CD14-positive monocyte (primary cell): ENCODE results near the gene THRAP3. TPM values are rescaled to one million over a fixed set of nuclear protein-coding genes. Genes with fewer than 3 reads are reported as not detected.

Source experiments
- DNase-seq, 3 donors: peaks; one replicate each; pipeline ENCODE4 v3.0.0-alpha.2; 2011 to 2022
- H2AFZ ChIP-seq: 2 replicates; pipeline ENCODE4 v1.6.0; 2012; ENCODE audit warnings: mild to moderate bottlenecking, low read depth, low read length, inconsistent platforms; ENCODE audit not compliant: insufficient read depth, poor library complexity, severe bottlenecking
- H3K27ac ChIP-seq, 2 donors: 1 replicate in 1 of 2; 2 replicates in 1 of 2; pipeline ENCODE4 v1.5.1; 2012 to 2013; ENCODE audit warnings: low read length in 2 of 2, control low read depth in 1 of 2, inconsistent platforms in 1 of 2, low read depth in 1 of 2, mild to moderate bottlenecking in 1 of 2
- H3K27me3 ChIP-seq, 2 donors: one replicate each; pipeline versions ENCODE4 v1.6.0 to v1.6.1; 2011 to 2013; ENCODE audit warnings: low read length in 2 of 2; ENCODE audit not compliant: control insufficient read depth in 2 of 2, insufficient read depth in 2 of 2
- H3K36me3 ChIP-seq, 2 donors: replicated peaks in 1 of 2; 1 replicate in 1 of 2; 2 replicates in 1 of 2; pipeline versions ENCODE4 v1.5.1 to v1.6.1; 2012 to 2013; ENCODE audit warnings: low read length in 2 of 2, control low read depth in 1 of 2, inconsistent platforms in 1 of 2, mild to moderate bottlenecking in 1 of 2; ENCODE audit not compliant: insufficient read depth in 2 of 2, control insufficient read depth in 1 of 2
- H3K4me1 ChIP-seq, 2 donors: 1 replicate in 1 of 2; 2 replicates in 1 of 2; pipeline versions ENCODE4 v1.5.1 to v1.6.1; 2012 to 2013; ENCODE audit warnings: low read length in 2 of 2, control low read depth in 1 of 2, inconsistent platforms in 1 of 2, mild to moderate bottlenecking in 1 of 2, moderate library complexity in 1 of 2; ENCODE audit not compliant: insufficient read depth in 2 of 2, control insufficient read depth in 1 of 2
- H3K4me2 ChIP-seq: replicated peaks from 2 replicates; pipeline ENCODE3; 2012; ENCODE audit warnings: low read length, moderate library complexity, mild to moderate bottlenecking; ENCODE audit not compliant: poor library complexity, severe bottlenecking; ENCODE audit errors: extremely low read depth
- H3K4me3 ChIP-seq, 3 experiments: fragments of 200-600 bp in 1 of 3; sonication (generic) in 1 of 3; replicated peaks in 1 of 3; 1 replicate in 2 of 3; 2 replicates in 1 of 3; pipeline ENCODE4 v1.5.1; 2011 to 2013; ENCODE audit warnings: low read length in 3 of 3, mild to moderate bottlenecking in 3 of 3, control low read depth in 2 of 3, low read depth in 2 of 3, inconsistent platforms in 1 of 3, moderate library complexity in 1 of 3
- H3K79me2 ChIP-seq: 2 replicates; pipeline ENCODE4 v1.6.0; 2012; ENCODE audit warnings: mild to moderate bottlenecking, control low read depth, inconsistent platforms, low read length, moderate library complexity; ENCODE audit not compliant: insufficient read depth
- H3K9ac ChIP-seq: 2 replicates; pipeline ENCODE4 v1.6.0; 2017; ENCODE audit warnings: low read length, mild to moderate bottlenecking; ENCODE audit not compliant: insufficient read depth, poor library complexity, severe bottlenecking
- H3K9me3 ChIP-seq, 2 donors: replicated peaks in 1 of 2; 1 replicate in 1 of 2; 2 replicates in 1 of 2; pipeline versions ENCODE4 v1.5.1 to v1.6.1; 2012 to 2013; ENCODE audit warnings: low read length in 2 of 2, control low read depth in 1 of 2; ENCODE audit not compliant: control insufficient read depth in 1 of 2, insufficient read depth in 1 of 2
- H4K20me1 ChIP-seq: 2 replicates; pipeline ENCODE4 v1.6.0; 2012; ENCODE audit warnings: mild to moderate bottlenecking, low read length, control low read depth, moderate library complexity; ENCODE audit not compliant: insufficient read depth
- H3K27ac Mint-ChIP-seq, 7 donors: one replicate each; pipeline ENCODE4 v1.8.0; 2020; ENCODE audit warnings: mild to moderate bottlenecking in 7 of 7, mixed read lengths in 7 of 7, moderate library complexity in 6 of 7, inconsistent platforms in 2 of 7
- H3K27me3 Mint-ChIP-seq, 3 donors: one replicate each; pipeline ENCODE4 v1.8.0; 2021 to 2022; ENCODE audit warnings: low read depth in 3 of 3, mild to moderate bottlenecking in 3 of 3, mixed read lengths in 3 of 3, moderate library complexity in 3 of 3, inconsistent platforms in 1 of 3
- H3K36me3 Mint-ChIP-seq, 2 donors: one replicate each; pipeline ENCODE4 v1.8.0; 2020; ENCODE audit warnings: mixed read lengths in 2 of 2, inconsistent platforms in 1 of 2, mild to moderate bottlenecking in 1 of 2
- H3K4me1 Mint-ChIP-seq: one replicate; pipeline ENCODE4 v1.8.0; 2020; ENCODE audit warnings: mild to moderate bottlenecking, mixed read lengths
- H3K4me3 Mint-ChIP-seq, 2 donors: one replicate each; pipeline ENCODE4 v1.8.0; 2020; ENCODE audit warnings: mild to moderate bottlenecking in 2 of 2, mixed read lengths in 2 of 2, moderate library complexity in 1 of 2
- H3K9me3 Mint-ChIP-seq, 7 donors: one replicate each; pipeline ENCODE4 v1.8.0; 2020 to 2022; ENCODE audit warnings: mixed read lengths in 7 of 7, mild to moderate bottlenecking in 6 of 7, moderate library complexity in 6 of 7, inconsistent platforms in 2 of 7
- WGBS: methylation state at CpG from one replicate; pipeline ENCODE4 v1.1.5; 2013; ENCODE audit warnings: missing lambda C conversion rate; ENCODE audit not compliant: insufficient coverage; 5-methylcytosine and 5-hydroxymethylcytosine counted together
- intact Hi-C, 2 donors: fragments of 100-400 bp; cut with micrococcal nuclease; formaldehyde crosslinking; loops; one replicate each; pipeline versions ENCODE4 v1.15.0 to v1.15.1; 2023
- polyA plus RNA-seq, 3 donors: library from polyadenylated mRNA; depleted of rRNA in 1 of 3; unstranded in 2 of 3; stranded (reverse) in 1 of 3; fragments of 300-500 nt in 2 of 3; fragments of >200 nt in 1 of 3; fragmentation: Illumina TruSeq in 2 of 3; gene quantifications; 1 replicate in 2 of 3; 2 replicates in 1 of 3; pipeline ENCODE4 v1.2.3, GENCODE V29; 2012 to 2021
- TF ChIP-seq, protein P1 (sequence below): fragments of 200-600 bp; IDR thresholded peaks from one replicate; pipeline ENCODE4 v1.8.0; 2022; ENCODE audit warnings: antibody characterized with exemption, mild to moderate bottlenecking

The THRAP3 gene
- polyA plus RNA-seq, 3 donors: 30.1 to 63.4 (median 35.7) TPM

GRCh38 chr1:36236302-36236701 is 12.1 kb downstream of the THRAP3 start:
- Histone ChIP-seq H3K4me1 (peaks cover 0 to 5% of the 10 kb centered on the region in 2 donors), H3K79me2 (peaks cover 100% of the 10 kb centered on the region), H3K27ac (peak overlapping the region in 1 of 2 donors; percentile 50), H3K4me3 (no peak overlapping the region), H4K20me1 (peaks cover 98% of the 10 kb centered on the region), H3K27me3 (no peaks in the 10 kb centered on the region), H3K4me2 (no peak overlapping the region), H3K36me3 (peaks cover 31 to 80% of the 10 kb centered on the region in 2 donors), H3K9ac (no peak overlapping the region), H2AFZ (no peak overlapping the region), H3K9me3 (no peaks in the 10 kb centered on the region)
- peaks cover 29 to 63% of the 10 kb centered on the region in 2 donors for H3K36me3 Mint-ChIP-seq
- H3K9me3 Mint-ChIP-seq: peaks cover 0 to 2% (median 0%) of the 10 kb centered on the region in 7 donors
- H3K27ac Mint-ChIP-seq: peak overlapping the region in 3 of 7 donors; percentile 37 to 76 (median 74)
- no CpG with 5 or more reads among the region's 3 CpGs for WGBS
- no peak overlapping the region for H3K4me3 Mint-ChIP-seq
- intact Hi-C loops: no loop called here
- H3K27me3 Mint-ChIP-seq: peaks cover 0 to 1% (median 0%) of the 10 kb centered on the region in 3 donors
- TF ChIP-seq, protein P1, sequence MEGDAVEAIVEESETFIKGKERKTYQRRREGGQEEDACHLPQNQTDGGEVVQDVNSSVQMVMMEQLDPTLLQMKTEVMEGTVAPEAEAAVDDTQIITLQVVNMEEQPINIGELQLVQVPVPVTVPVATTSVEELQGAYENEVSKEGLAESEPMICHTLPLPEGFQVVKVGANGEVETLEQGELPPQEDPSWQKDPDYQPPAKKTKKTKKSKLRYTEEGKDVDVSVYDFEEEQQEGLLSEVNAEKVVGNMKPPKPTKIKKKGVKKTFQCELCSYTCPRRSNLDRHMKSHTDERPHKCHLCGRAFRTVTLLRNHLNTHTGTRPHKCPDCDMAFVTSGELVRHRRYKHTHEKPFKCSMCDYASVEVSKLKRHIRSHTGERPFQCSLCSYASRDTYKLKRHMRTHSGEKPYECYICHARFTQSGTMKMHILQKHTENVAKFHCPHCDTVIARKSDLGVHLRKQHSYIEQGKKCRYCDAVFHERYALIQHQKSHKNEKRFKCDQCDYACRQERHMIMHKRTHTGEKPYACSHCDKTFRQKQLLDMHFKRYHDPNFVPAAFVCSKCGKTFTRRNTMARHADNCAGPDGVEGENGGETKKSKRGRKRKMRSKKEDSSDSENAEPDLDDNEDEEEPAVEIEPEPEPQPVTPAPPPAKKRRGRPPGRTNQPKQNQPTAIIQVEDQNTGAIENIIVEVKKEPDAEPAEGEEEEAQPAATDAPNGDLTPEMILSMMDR: no peak
- no peak for DNase-seq
- H3K4me1 Mint-ChIP-seq: peaks cover 13% of the 10 kb centered on the region

DNA sequence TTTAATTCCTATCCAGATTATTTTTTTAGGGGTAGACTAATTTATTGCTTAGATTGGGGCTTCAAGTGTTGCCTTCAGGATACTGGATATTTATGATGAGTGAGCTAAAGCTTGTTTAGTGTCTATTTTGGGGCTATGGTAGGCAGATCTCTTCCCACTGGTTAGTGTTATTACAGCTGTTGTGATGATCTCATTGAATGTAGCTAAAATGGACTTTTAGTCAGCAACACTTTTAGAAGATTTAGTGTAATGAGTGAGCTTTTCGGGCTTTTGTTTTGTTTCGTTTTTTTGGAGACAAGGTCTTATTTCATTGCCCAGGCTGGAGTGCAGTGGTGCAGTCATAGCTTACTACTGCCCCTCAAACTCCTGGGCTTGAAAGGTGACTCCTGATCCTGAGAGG is 14.2 kb downstream of the THRAP3 start:
- H3K4me3 Mint-ChIP-seq: no peak overlapping the region
- H3K79me2 ChIP-seq: peaks cover 97% of the 10 kb centered on the region
- peak overlapping the region in 4 of 7 donors; percentile 13 to 52 (median 38) for H3K27ac Mint-ChIP-seq
- peaks cover 0 to 1% (median 0%) of the 10 kb centered on the region in 3 donors for H3K27me3 Mint-ChIP-seq
- peaks cover 95% of the 10 kb centered on the region for H4K20me1 ChIP-seq
- 100% methylated on average over 2 of the region's 2 CpGs for WGBS
- H3K36me3 Mint-ChIP-seq: peaks cover 33 to 73% of the 10 kb centered on the region in 2 donors
- peak overlapping the region in 1 of 2 donors; percentile 11 for H3K27ac ChIP-seq
- no peak overlapping the region for H3K4me3 ChIP-seq
- H3K4me1 Mint-ChIP-seq: peaks cover 8% of the 10 kb centered on the region
- H3K36me3 ChIP-seq: peaks cover 27 to 77% of the 10 kb centered on the region in 2 donors
- H3K27me3 ChIP-seq: no peaks in the 10 kb centered on the region
- H3K4me1 ChIP-seq: no peaks in the 10 kb centered on the region
- TF ChIP-seq, protein P1: no peak
- intact Hi-C loops: no loop called here
- H3K4me2 ChIP-seq: no peak overlapping the region
- H3K9me3 ChIP-seq: no peaks in the 10 kb centered on the region
- H3K9me3 Mint-ChIP-seq: peaks cover 0 to 2% (median 0%) of the 10 kb centered on the region in 7 donors
- no peak for DNase-seq
- no peak overlapping the region for H3K9ac ChIP-seq
- no peak overlapping the region for H2AFZ ChIP-seq
